Left kidney (tissue), 2 donors: Measurements from ENCODE around the gene MEIOSIN. TPM values are rescaled to one million over a fixed set of nuclear protein-coding genes. Genes with fewer than 3 reads are reported as not detected.

Experiments
- DNase-seq: peaks from one replicate; pipeline ENCODE4 v3.0.0-alpha.2; 2013
- polyA plus RNA-seq: library from polyadenylated mRNA; unstranded; fragments of 120-200 nt; gene quantifications from one replicate; pipeline ENCODE4 v1.2.1, GENCODE V29; 2013; ENCODE audit not compliant: insufficient read length

MEIOSIN gene
- polyA plus RNA-seq, 1 donor, result not detected

- DNase-seq, result no peak
These were observed 68.5 kb downstream of the MEIOSIN start for GRCh38 chr19:45801603-45802175.

DNA sequence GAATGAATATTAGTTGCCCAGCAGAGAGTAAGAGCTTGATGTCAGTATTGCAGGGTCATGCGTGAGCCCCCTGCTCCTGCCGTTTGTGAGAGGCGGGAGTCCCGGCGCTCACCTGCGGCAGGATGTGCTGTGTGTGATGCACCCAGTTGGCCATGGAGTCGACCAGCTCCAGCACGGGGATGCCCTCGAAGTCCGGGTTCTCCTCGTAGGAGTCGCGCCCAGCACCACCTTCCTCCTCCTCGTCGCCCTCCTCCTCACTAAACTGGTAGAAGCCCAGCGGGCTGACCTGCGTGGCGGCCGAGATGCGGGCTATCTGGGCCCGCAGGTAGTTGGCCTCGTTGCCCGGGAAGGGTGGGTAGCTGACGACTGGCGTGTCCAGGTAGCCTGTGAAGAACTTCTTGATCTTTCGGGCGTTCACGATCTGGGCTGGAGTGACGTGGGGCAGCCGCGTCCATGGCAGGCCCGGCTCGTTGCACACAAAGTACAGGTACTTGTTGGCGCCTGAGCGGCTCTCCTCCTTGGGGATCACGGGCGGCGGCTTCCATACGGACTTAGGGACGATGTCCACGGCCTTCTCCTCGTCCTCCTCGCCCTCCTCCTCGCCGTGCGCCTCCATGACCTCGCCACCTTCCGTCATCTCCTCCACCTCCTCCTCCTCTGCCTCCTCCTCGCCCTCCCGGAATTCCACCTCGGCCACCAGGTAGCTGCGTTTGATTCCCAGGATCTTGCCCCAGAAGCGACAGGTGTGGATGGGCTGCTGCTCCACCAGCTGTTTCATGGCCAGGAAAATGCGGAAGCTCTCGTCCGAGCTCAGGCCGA is 71.1 kb downstream of the MEIOSIN start:
- DNase-seq, result no peak

DNA sequence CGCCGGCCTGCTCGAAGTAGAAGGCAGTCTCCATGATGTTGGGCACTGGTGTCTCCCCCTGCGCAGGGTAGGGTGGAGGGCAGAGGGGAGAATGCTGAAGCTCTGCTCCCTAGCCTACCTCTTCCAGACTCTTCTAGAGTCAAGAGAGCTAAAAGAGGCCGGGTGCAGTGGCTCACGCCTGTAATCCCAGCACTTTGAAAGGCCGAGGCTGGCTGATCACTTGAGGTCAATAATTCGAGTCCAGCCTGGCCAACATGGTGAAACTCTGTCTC is 71.7 kb downstream of the MEIOSIN start:
- no peak for DNase-seq

DNA sequence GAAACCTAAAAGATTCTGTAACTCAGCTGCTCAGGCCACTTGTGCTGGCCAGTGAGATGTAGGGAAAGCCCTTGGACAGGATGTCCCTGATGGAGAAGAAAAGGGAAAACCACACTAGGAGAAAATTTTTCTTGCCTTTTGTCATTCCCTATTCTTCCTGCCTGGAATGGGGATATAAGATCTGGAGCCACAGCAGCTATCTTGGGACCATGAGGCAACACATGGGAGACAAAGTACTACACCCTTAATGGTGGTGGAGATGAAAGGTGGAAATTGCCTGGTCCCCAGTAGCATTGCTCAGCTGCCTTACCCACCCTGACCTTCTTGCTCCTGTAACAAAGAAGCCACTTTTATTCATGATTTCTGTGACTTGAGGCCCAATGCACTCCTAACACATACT is 72.5 kb downstream of the MEIOSIN start:
- DNase-seq, result no peak

GRCh38 chr19:45809643-45810159 is 76.5 kb downstream of the MEIOSIN start:
- no peak for DNase-seq

GRCh38 chr19:45812297-45812696 is 79.1 kb downstream of the MEIOSIN start:
- no peak for DNase-seq

Other genes with a start within 250 kb of the MEIOSIN start
- gene RTN2, start 236.4 kb upstream of the MEIOSIN start, polyA plus RNA-seq, result 8.1 TPM
- 0.27 TPM for gene PPM1N, start 235.0 kb upstream of the MEIOSIN start, polyA plus RNA-seq
- gene VASP, start 226.0 kb upstream of the MEIOSIN start, polyA plus RNA-seq, result 49.3 TPM
- gene OPA3, start 148.6 kb upstream of the MEIOSIN start, polyA plus RNA-seq, result 11.2 TPM
- 5.2 TPM for gene GPR4, start 131.2 kb upstream of the MEIOSIN start, polyA plus RNA-seq
- 23.0 TPM for gene EML2, start 94.0 kb upstream of the MEIOSIN start, polyA plus RNA-seq
- 0.85 TPM for gene GIPR, start 65.2 kb upstream of the MEIOSIN start, polyA plus RNA-seq
- gene SNRPD2, start 41.5 kb upstream of the MEIOSIN start, polyA plus RNA-seq, result 253 TPM
- gene QPCTL, start 40.8 kb upstream of the MEIOSIN start, polyA plus RNA-seq, result 9.6 TPM
- 16.3 TPM for gene FBXO46, start 2.5 kb upstream of the MEIOSIN start, polyA plus RNA-seq
- gene SIX5, start 35.8 kb downstream of the MEIOSIN start, polyA plus RNA-seq, result 12.2 TPM
- gene DMPK, start 49.1 kb downstream of the MEIOSIN start, polyA plus RNA-seq, result 71.9 TPM
- 36.6 TPM for gene DMWD, start 59.4 kb downstream of the MEIOSIN start, polyA plus RNA-seq
- not detected for gene RSPH6A, start 81.9 kb downstream of the MEIOSIN start, polyA plus RNA-seq
- 75.1 TPM for gene SYMPK, start 129.7 kb downstream of the MEIOSIN start, polyA plus RNA-seq
- gene FOXA3, start 130.9 kb downstream of the MEIOSIN start, polyA plus RNA-seq, result 0.12 TPM
- gene IRF2BP1, start 152.7 kb downstream of the MEIOSIN start, polyA plus RNA-seq, result 14.5 TPM
- gene MYPOP, start 169.2 kb downstream of the MEIOSIN start, polyA plus RNA-seq, result 4.0 TPM
- gene NANOS2, start 181.3 kb downstream of the MEIOSIN start, polyA plus RNA-seq, result not detected
- gene NOVA2, start 240.4 kb downstream of the MEIOSIN start, polyA plus RNA-seq, result 4.1 TPM